Measurements from ENCODE around the gene FAM20A. TPM values are rescaled to one million over a fixed set of nuclear protein-coding genes. Genes with fewer than 3 reads are reported as not detected.

Gene FAM20A
- total RNA-seq, 2 donors from 2014 or later = not detected

DNA sequence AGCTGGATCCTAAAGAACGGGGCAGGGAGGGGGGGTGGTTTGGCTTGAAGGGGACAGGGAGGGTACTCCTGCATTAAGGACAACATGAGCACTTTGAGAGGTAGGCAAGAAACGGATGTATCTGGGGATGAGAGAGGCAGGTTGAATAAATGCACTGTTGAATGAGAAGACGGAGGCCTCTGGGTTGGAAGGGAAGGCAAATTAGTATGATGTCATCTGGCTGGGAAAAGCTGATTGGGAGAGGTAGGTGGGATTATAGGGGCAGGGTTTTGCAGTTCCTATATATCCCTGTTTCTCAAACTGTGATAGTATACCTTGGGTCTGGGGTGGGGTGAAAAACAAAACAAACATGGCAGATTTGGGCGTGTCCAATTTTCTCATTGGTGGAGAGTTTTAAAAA, 44.6 kb downstream of the FAM20A start:
- Mint-ChIP-seq H3K9me3 (no peaks in the 10 kb centered on the region), H3K4me3 (no peak overlapping the region), H3K36me3 (no peaks in the 10 kb centered on the region), H3K27ac (no peak overlapping the region), H3K4me1 (ENCODE audit: low read depth in 2 of 2) (no peaks in the 10 kb centered on the region), H3K27me3 (no peaks in the 10 kb centered on the region)
- ATAC-seq = no peak
- DNase-seq (ENCODE audit: low spot score) = no peak

DNA sequence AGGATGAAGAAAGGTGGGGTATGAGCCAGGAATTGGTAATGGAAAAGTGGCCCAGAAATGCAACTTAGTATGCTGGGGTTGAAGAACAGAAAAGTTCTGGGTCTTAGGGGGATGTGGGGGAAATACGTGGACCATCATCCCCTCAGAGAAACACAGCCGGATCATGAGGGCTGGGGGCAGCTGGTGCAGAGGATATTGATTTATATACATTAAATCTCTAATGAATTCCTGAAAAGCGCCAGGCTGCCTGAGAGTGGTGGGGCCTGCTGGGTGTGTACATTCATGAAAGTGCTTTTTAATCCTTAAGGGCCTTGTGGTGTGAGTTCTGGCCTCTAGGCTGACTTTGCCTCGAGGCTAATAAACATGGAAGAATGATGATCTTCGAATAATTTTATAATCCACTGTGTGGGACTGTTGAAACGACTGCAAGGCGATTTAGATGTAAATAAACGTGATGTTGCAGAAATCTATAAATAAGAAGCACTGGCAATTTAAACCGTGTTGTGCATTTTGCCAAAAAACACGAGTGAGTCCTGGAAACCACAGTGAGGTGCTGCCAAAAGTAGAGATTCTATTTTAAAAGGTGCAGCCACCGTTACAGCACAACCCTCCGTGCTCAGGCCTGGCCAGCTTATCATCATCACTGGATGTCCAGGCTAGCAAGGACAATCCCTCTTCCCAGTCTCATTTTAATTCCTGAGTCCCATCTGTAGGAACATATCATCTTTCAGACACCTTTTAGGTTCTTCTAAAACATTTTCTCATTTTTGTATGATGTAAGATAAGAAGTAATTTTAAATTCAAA, 56.9 kb downstream of the FAM20A start:
- H3K4me1 Mint-ChIP-seq (ENCODE audit: low read depth in 2 of 2) = peaks cover 4 to 5% of the 10 kb centered on the region in 2 donors
- H3K27me3 Mint-ChIP-seq = no peaks in the 10 kb centered on the region
- DNase-seq (ENCODE audit: low spot score) = no peak
- no peak overlapping the region for H3K27ac Mint-ChIP-seq
- H3K9me3 Mint-ChIP-seq = no peaks in the 10 kb centered on the region
- ATAC-seq = no peak
- H3K36me3 Mint-ChIP-seq = no peaks in the 10 kb centered on the region
- no peak overlapping the region for H3K4me3 Mint-ChIP-seq

DNA sequence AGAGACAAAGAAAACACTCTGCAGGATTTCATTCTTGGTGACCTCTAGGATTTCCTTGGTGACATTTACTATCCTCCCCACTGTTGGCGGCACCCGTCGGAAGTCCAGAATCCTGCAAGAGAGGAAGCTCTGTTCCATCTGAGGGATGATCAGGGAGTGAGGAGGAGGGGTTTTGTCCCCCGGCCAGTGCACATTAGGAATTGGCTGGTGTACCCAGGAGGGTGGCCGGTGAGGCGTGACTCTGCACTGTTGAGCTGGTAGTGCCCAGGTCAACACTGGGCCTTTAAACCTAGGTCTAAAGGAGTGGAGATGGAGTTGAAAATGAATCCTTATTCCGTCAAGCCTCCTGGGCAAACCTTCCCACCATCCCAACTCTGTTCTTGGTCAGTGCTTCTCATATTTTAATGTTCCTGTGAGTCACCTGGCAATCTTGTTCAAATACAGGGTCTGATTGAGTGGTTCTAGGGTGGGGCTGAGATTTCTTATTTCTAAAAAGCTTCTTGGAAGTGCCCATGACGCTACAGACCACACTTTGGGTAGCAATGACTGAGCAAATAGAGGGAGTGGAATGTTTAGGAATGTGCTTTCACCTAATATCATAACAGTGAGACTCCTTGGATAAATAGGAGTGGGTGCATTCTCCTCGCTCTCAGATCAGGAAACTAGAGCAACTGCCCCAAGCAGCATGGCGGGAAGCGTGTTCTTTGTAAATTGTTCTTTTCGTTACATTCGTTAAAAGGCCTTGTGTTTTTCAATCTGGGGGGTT, 58.3 kb downstream of the FAM20A start:
- Mint-ChIP-seq H3K9me3 (no peaks in the 10 kb centered on the region), H3K4me3 (no peak overlapping the region), H3K4me1 (ENCODE audit: low read depth in 2 of 2) (peaks cover 4 to 5% of the 10 kb centered on the region in 2 donors), H3K27me3 (no peaks in the 10 kb centered on the region), H3K36me3 (no peaks in the 10 kb centered on the region), H3K27ac (no peak overlapping the region)
- no peak for DNase-seq (ENCODE audit: low spot score)
- no peak for ATAC-seq

DNA sequence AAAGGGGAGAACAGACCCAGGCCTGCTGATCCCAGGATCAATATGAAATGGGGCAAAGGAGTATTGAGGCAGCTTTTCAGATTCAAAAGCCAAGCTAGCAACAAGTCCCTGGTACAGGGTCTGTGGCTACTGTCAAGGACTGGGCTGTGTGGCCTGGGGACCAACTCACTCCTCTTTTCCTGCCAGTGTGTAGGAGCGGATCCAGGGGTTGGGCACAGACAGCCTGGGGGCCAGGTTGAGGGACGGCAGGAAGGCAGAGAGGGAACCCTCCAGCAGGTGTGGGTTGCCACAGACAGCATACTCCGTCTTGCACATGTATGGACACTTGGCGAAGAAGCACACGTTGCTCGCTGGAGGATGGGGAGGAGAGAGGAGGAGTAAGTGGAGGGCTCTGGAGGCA, 59.4 kb downstream of the FAM20A start:
- Mint-ChIP-seq H3K27ac (no peak overlapping the region), H3K36me3 (no peaks in the 10 kb centered on the region), H3K4me1 (ENCODE audit: low read depth in 2 of 2) (peaks cover 4 to 5% of the 10 kb centered on the region in 2 donors), H3K4me3 (no peak overlapping the region), H3K27me3 (no peaks in the 10 kb centered on the region), H3K9me3 (no peaks in the 10 kb centered on the region)
- no peak for DNase-seq (ENCODE audit: low spot score)
- peak; percentile 22 to 40 for ATAC-seq

DNA sequence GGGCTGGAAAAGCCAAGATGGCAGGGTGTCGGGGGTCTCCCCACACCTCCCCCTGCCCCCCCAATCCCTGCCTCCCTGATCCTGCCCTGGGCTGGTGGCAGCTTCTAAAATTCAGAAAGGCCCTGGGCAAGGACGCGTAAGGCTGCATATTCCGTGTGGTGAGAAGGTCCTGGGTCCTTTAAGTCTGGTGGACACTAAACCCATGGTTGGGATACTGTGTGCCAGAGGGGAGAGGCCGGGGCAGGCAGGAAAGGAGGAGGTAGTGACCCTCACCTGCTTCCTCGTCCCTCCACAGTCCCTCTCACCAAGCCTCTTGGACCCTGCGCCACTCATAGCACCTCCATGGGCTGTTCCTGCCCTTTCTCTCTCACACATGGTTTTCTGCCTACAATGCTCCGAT, 60.2 kb downstream of the FAM20A start:
- DNase-seq (ENCODE audit: low spot score) (no peak), ATAC-seq (no peak)
- no peak overlapping the region for H3K4me3 Mint-ChIP-seq
- no peaks in the 10 kb centered on the region for H3K27me3 Mint-ChIP-seq
- no peak overlapping the region for H3K27ac Mint-ChIP-seq
- H3K9me3 Mint-ChIP-seq = no peaks in the 10 kb centered on the region
- H3K4me1 Mint-ChIP-seq (ENCODE audit: low read depth in 2 of 2) = peaks cover 4 to 5% of the 10 kb centered on the region in 2 donors
- H3K36me3 Mint-ChIP-seq = no peaks in the 10 kb centered on the region

DNA sequence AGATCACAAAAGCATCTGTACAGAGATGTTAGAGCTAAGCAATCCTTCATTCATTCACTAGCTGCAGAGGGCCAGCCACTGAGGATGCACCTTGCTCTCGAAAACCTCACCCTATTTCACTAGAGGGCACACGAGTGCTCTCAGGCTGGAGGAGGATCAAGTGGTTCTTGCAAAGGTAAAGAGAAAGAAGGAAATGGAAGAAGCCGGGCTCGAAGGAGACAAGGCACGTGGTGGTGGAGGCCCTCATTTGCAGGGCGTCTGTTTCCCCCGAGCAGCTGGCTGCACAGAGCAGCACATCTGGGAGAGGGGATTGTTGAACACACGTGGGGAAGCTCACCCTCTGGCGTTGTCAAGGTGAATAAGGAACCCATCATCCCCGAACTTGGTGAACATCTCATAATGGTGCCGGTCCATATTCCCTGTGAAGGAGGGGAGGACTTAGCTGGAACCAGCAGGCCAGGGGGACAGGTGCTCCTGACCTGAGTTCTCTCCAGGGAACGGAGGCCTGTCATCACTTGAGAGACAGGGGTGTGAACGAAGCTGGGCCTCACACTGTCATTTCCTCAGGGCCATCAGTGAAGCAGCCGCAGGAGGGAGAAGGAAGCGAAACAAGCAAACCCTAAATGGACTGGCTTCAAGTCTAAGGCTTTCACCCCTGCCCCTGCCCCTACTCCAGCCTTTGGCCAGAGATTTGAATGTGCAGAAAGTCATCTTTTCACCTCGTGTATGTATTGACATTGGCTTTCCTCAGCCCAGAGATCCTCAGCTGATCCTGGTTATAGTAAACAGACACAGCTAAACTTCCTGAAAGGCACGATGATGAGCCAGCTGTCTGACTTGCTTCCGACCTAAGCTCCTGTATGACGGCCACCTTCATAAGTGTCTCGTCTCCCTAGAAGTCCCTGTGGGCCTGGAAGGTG, 61.4 kb downstream of the FAM20A start:
- no peak overlapping the region for H3K4me3 Mint-ChIP-seq
- H3K4me1 Mint-ChIP-seq (ENCODE audit: low read depth in 2 of 2) = peaks cover 4 to 7% of the 10 kb centered on the region in 2 donors
- peak overlapping the region in 1 of 2 donors; percentile 18 for H3K27ac Mint-ChIP-seq
- no peak for ATAC-seq
- no peaks in the 10 kb centered on the region for H3K27me3 Mint-ChIP-seq
- DNase-seq (ENCODE audit: low spot score) = no peak
- H3K36me3 Mint-ChIP-seq = peaks cover 5% of the 10 kb centered on the region
- H3K9me3 Mint-ChIP-seq = no peaks in the 10 kb centered on the region

DNA sequence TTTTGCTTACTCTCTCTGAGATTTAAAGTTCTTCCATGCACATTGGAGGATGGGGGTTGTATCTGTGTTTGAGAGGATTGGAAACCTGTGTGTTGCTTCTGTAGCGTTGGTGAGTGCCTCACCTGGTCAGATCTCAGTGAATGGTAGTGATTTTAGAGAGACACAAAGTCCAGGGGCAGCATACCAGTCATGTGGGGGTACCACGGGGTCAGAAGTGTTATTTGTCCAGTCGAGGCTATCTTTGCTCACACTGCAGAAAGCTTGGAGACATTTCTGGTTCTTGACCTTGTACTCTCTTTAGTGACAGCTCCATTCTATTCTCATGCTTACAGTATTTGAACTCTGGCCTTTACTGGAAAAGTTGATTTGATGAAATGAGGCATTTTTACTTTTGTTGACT, 65.2 kb downstream of the FAM20A start:
- H3K27me3 Mint-ChIP-seq = no peaks in the 10 kb centered on the region
- ATAC-seq (no peak), DNase-seq (ENCODE audit: low spot score) (no peak)
- no peaks in the 10 kb centered on the region for H3K9me3 Mint-ChIP-seq
- peaks cover 6 to 9% of the 10 kb centered on the region in 2 donors for H3K4me1 Mint-ChIP-seq (ENCODE audit: low read depth in 2 of 2)
- peak overlapping the region in 1 of 2 donors; percentile 56 for H3K27ac Mint-ChIP-seq
- H3K36me3 Mint-ChIP-seq = peaks cover 15% of the 10 kb centered on the region
- H3K4me3 Mint-ChIP-seq = no peak overlapping the region

DNA sequence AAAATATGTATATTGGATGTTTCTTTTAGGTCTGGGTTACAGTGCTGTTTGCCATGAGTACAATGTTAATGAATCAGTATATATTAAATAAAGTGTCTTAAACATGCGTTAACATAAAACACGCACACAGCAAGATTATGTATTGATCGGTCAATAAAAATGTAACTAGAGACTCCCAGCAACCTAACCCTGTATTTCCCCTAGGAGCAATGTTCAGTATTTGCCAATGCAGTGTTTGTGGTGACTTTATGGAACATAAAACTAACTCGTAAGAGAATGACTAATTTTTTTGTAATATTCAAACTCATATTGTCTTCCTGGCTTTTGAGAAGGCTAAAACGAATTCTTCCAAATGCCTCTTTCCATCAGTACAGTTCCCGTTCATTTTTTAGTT, 66.5 kb downstream of the FAM20A start:
- H3K27ac Mint-ChIP-seq = peak overlapping the region in 1 of 2 donors; percentile 14
- H3K4me1 Mint-ChIP-seq (ENCODE audit: low read depth in 2 of 2) = peaks cover 9 to 14% of the 10 kb centered on the region in 2 donors
- DNase-seq (ENCODE audit: low spot score) = no peak
- no peak for ATAC-seq
- no peak overlapping the region for H3K4me3 Mint-ChIP-seq
- H3K27me3 Mint-ChIP-seq = no peaks in the 10 kb centered on the region
- H3K9me3 Mint-ChIP-seq = no peaks in the 10 kb centered on the region
- H3K36me3 Mint-ChIP-seq = peaks cover 24% of the 10 kb centered on the region

DNA sequence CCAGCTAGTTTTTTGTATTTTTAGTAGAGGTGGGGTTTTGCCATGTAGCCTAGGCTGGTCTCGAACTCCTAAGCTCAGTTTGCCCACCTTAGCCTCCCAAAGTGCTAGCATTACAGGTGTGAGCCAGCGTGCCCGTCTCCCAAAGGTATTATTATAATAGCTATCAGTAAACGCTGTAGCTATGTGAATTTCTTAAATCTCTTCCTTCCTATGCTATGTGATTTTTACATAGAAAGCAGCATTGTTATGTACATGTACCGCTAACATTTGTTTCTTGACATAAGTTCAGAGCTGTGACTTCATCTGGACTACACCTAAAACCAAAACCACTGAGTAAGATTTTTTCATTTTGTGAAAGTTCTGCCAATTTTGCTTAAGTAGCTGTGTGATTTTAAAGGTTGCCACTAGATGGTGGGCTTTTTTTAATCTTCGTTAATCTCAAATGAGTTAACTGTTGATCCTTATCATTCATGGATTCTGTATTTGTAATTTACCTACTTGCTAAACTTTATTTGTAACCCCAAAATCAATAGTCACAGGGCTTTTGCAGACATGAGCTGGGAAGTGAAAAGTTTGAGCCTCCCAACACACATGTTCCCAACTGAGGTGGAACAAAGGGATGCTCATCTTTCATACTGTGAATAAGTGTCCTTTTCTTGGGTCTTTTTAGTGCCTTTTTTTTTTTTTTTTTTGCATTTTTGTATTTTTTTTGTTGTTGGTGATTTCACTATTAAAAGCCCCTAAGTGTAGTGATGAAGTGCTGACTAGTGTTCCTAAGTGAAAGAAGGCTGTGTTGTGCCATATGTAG, 67.1 kb downstream of the FAM20A start:
- Mint-ChIP-seq H3K27ac (peak overlapping the region; percentile 30 to 31), H3K9me3 (no peaks in the 10 kb centered on the region), H3K4me3 (no peak overlapping the region), H3K27me3 (no peaks in the 10 kb centered on the region), H3K4me1 (ENCODE audit: low read depth in 2 of 2) (peaks cover 9 to 14% of the 10 kb centered on the region in 2 donors), H3K36me3 (peaks cover 28% of the 10 kb centered on the region)
- no peak for DNase-seq (ENCODE audit: low spot score)
- no peak for ATAC-seq

DNA sequence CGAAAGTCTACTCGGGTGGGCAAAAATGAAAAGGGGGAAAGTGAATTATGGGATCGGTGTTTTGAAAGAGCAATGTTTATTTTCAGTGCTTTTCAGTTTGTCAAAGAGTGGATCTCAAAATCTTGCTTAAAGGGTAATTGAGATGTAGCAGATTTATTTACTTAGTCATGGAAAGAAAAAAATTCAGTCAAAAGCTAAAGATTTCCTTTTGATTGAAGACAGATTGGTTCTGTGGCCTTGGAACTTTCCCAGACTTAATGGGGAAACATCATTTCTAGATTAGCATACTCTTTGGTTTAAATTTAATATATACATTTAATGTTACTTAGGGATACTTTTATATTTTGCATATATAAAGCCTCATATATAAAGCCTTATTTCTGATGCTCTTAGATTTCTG, 68.3 kb downstream of the FAM20A start:
- no peak for DNase-seq (ENCODE audit: low spot score)
- no peaks in the 10 kb centered on the region for H3K9me3 Mint-ChIP-seq
- no peak overlapping the region for H3K4me3 Mint-ChIP-seq
- H3K4me1 Mint-ChIP-seq (ENCODE audit: low read depth in 2 of 2) = peaks cover 13 to 14% of the 10 kb centered on the region in 2 donors
- peaks cover 39% of the 10 kb centered on the region for H3K36me3 Mint-ChIP-seq
- H3K27me3 Mint-ChIP-seq = no peaks in the 10 kb centered on the region
- ATAC-seq = no peak
- no peak overlapping the region for H3K27ac Mint-ChIP-seq

DNA sequence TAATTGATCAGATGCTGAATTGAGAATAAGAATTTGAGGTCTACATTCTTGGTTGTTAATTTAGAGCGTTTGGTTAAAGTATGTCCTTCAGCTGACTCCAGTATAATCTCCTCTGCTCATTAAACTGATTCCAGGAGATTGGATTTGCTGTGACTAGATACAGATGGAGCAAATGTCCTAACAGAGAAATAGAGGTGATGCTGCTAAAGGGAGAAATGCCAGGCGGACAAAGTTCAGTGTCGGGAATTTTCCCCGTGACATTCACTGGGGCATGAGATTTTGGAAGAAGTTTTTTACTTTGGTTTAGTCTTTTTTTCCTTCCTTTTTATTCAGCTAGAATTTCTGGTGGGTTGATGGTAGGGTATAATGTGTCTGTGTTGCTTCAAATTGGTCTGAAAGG, 69.9 kb downstream of the FAM20A start:
- Mint-ChIP-seq H3K27me3 (no peaks in the 10 kb centered on the region), H3K9me3 (no peaks in the 10 kb centered on the region), H3K36me3 (peaks cover 51% of the 10 kb centered on the region), H3K27ac (peak overlapping the region in 1 of 2 donors; percentile 45), H3K4me1 (ENCODE audit: low read depth in 2 of 2) (peaks cover 23 to 26% of the 10 kb centered on the region in 2 donors), H3K4me3 (no peak overlapping the region)
- no peak for ATAC-seq
- no peak for DNase-seq (ENCODE audit: low spot score)

DNA sequence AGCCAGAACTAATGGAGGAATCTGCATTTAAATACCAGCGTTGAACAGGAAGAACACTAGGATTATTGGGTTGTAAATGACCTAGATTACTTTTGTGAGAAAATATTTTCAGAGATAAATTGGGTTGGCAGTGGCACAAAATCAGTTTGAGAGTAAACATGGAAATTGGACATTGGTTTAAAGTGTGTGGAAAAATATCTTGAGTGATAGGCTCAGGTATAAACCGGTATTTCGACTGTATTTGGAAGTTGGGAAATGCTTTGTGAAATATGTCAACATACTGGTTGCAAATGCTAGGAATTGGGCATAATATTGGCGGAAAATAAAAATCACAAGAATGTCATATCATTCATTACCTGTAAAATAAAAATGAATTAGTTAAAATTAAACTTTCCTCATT, 73.9 kb downstream of the FAM20A start:
- peaks cover 65% of the 10 kb centered on the region for H3K36me3 Mint-ChIP-seq

DNA sequence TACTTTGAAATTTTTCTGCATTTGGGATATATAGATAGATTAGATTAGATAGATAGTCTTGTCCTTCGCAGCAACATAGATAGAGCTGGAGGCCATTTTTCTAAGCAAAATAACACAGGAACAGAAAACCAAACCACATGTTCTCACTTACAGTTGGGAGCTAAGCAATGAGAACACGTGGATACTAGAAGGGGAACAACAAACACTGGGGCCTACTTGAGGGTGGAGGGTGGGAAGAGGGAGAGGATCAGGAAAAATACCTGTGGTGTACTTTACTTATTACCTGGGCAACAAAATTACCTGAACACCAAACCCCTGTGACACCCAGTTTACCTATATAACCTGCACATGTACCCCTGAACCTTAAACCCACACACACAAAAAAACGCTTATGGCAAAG, 74.6 kb downstream of the FAM20A start:
- Mint-ChIP-seq H3K4me3 (no peak overlapping the region), H3K9me3 (no peaks in the 10 kb centered on the region), H3K27ac (peak overlapping the region in 1 of 2 donors; percentile 60), H3K36me3 (peaks cover 67% of the 10 kb centered on the region), H3K4me1 (ENCODE audit: low read depth in 2 of 2) (peaks cover 22 to 37% of the 10 kb centered on the region in 2 donors), H3K27me3 (no peaks in the 10 kb centered on the region)
- no peak for DNase-seq (ENCODE audit: low spot score)
- no peak for ATAC-seq

More for the DNA sequence above, 73.9 kb downstream of the FAM20A start:
- Mint-ChIP-seq H3K27ac (no peak overlapping the region), H3K4me3 (no peak overlapping the region), H3K9me3 (no peaks in the 10 kb centered on the region), H3K4me1 (ENCODE audit: low read depth in 2 of 2) (peaks cover 22 to 33% of the 10 kb centered on the region in 2 donors), H3K27me3 (no peaks in the 10 kb centered on the region)
- DNase-seq (ENCODE audit: low spot score) (no peak), ATAC-seq (no peak)
